Tibial nerve (tissue), 4 donors: ENCODE data around the gene SHC2.

ENCODE experiments used
- EP300 ChIP-seq, 2 donors: sonication (generic); formaldehyde crosslinking; IDR thresholded peaks; one replicate each; pipeline ENCODE4 v1.6.1; 2017; ENCODE audit warnings: antibody characterized with exemption in 2 of 2, mild to moderate bottlenecking in 1 of 2
- POLR2A ChIP-seq, 2 donors: fragments of 450-650 bp; IDR thresholded peaks; one replicate each; pipeline ENCODE4 v1.6.1; 2017; ENCODE audit warnings: antibody characterized with exemption in 2 of 2, mild to moderate bottlenecking in 2 of 2, moderate library complexity in 2 of 2
- TF ChIP-seq, protein P1 (sequence below), 5 experiments: fragments of 200-600 bp in 3 of 5; fragments of 450-650 bp in 2 of 5; sonication (generic) in 3 of 5; IDR thresholded peaks; one replicate each; pipeline ENCODE4 v1.5.1; 2016 to 2019; ENCODE audit warnings: antibody characterized with exemption in 5 of 5, mild to moderate bottlenecking in 3 of 5, moderate library complexity in 2 of 5

- TF ChIP-seq, protein P1, sequence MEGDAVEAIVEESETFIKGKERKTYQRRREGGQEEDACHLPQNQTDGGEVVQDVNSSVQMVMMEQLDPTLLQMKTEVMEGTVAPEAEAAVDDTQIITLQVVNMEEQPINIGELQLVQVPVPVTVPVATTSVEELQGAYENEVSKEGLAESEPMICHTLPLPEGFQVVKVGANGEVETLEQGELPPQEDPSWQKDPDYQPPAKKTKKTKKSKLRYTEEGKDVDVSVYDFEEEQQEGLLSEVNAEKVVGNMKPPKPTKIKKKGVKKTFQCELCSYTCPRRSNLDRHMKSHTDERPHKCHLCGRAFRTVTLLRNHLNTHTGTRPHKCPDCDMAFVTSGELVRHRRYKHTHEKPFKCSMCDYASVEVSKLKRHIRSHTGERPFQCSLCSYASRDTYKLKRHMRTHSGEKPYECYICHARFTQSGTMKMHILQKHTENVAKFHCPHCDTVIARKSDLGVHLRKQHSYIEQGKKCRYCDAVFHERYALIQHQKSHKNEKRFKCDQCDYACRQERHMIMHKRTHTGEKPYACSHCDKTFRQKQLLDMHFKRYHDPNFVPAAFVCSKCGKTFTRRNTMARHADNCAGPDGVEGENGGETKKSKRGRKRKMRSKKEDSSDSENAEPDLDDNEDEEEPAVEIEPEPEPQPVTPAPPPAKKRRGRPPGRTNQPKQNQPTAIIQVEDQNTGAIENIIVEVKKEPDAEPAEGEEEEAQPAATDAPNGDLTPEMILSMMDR (IDR thresholded peaks at IDR 0.05) = no peak
- TF ChIP-seq EP300 (IDR thresholded peaks at IDR 0.05) (no peak), POLR2A (IDR thresholded peaks at IDR 0.05) (no peak)
Observed at GRCh38 chr19:504616-505015, 43.8 kb upstream of the SHC2 start.
